NCI-H524 (cell line): ENCODE results near the gene KIR3DL2.
"Not testable (repeated sequence)": the region's sequence is repeated elsewhere in the genome, so short reads cannot be mapped to it uniquely, and the experiment has no call there.

Experiments
- DNase-seq, 2 experiments: peaks; one replicate each; lab custom pipeline; 2025; lab: John Stamatoyannopoulos, UW

Gene KIR3DL2

GRCh38 chr19:54850061-54850640 is at the start of gene KIR3DL2:
KIR3DL2 (plus strand) TSS chr19:54850443; CDS start chr19:54850476, 33 bp downstream.
- DNase-seq, result not testable (repeated sequence)

DNA sequence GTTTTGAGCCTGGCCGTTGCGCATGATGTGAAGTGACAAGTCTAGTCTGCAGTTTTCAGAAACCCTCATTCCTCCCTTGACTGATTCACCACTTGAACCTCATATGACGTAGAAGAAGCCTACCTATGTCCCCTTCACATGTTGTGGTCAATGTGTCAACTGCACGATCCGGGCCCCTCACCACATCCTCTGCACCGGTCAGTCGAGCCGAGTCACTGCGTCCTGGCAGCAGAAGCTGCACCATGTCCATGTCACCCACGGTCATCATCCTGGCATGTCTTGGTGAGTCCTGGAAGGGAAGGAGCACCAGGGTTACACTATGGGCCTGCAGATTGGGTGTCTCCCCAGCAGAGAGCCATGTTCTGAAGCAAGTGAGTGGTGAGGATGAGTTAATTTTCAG is 46.8 kb upstream of the KIR3DL2 start, which contains the start of gene KIR2DL4:
Gene KIR2DL4 (plus strand): TSS at position 201 of the 400 bp plus-strand sequence. CDS start 42 bp downstream, at position 243.
- no peak for DNase-seq

GRCh38 chr19:54804101-54804500 is 46.1 kb upstream of the KIR3DL2 start:
- DNase-seq, result no peak

GRCh38 chr19:54804571-54804970 is 45.7 kb upstream of the KIR3DL2 start:
- DNase-seq, result no peak

GRCh38 chr19:54805665-54806515 is 44.4 kb upstream of the KIR3DL2 start:
- no peak for DNase-seq

DNA sequence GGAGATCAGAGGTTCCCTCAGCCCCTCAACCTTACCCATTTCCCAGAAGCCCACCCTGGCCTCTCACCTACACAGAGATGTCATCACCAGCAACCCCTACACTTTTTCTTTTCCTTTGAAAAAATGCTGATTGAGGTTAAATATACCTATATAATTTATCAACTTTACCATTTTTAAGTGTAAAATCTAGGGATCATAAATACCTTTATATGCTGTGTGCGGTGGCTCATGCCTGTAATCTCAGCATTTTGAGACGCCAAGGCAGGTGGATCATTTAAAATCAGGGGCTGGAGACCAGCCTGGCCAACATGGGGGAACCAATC is 43.8 kb upstream of the KIR3DL2 start:
- DNase-seq, result no peak

GRCh38 chr19:54814571-54814970 is 35.7 kb upstream of the KIR3DL2 start:
- not testable (repeated sequence) for DNase-seq

DNA sequence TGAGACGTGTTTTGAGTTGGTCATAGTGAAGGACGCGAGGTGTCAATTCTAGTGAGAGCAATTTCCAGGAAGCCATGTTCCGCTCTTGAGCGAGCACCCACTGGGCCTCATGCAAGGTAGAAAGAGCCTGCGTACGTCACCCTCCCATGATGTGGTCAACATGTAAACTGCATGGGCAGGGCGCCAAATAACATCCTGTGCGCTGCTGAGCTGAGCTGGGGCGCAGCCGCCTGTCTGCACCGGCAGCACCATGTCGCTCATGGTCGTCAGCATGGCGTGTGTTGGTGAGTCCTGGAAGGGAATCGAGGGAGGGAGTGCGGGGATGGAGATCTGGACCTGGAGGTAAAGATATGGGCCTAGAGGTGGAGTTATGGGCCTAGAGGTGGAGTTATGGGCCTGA is 34.0 kb upstream of the KIR3DL2 start, which contains the start of gene KIR3DL1:
Gene KIR3DL1 (plus strand): TSS at position 218 of the 400 bp plus-strand sequence.
- DNase-seq, result not testable (repeated sequence)

GRCh38 chr19:54817670-54818536 is 32.3 kb upstream of the KIR3DL2 start:
- DNase-seq, result no peak

DNA sequence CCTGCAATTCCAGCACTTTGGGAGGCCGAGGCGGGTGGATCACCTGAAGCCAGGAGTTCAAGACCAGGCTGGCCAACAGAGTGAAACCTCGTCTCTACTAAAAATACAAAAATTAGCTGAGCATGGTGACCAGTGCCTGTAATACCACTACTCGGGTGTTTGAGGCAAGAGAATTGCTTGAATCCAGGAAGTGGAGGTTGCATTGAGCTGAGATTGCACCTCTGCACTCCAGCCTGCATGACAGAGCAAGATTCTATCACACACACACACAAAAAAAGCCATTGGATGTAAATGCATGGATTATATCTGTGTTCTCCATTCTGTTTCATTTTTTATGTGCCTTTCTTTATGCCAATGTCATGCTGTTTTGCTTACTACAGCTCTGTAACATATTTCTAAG is 25.8 kb upstream of the KIR3DL2 start:
- DNase-seq, result not testable (repeated sequence)

GRCh38 chr19:54825326-54825725 is 24.9 kb upstream of the KIR3DL2 start:
- DNase-seq, result not testable (repeated sequence)

DNA sequence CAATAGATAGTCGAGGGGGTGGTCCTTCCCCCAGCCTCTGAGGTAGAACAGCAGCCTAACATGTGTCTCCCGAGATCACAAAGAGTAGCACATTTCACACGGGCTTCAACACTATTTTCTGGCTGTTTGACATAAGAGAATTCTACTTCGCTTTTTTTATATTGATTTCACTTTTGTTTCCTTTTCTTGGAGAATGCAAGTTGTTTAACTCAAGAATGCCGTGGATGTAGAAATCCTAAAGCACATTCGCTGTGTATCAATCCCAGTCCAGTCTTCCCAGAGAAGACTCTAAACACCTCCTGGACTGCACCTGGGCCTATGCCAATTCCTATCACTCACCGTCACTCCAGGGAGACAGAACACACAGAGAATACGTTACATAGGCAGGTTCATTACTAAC is 22.2 kb upstream of the KIR3DL2 start:
- DNase-seq, result not testable (repeated sequence)

DNA sequence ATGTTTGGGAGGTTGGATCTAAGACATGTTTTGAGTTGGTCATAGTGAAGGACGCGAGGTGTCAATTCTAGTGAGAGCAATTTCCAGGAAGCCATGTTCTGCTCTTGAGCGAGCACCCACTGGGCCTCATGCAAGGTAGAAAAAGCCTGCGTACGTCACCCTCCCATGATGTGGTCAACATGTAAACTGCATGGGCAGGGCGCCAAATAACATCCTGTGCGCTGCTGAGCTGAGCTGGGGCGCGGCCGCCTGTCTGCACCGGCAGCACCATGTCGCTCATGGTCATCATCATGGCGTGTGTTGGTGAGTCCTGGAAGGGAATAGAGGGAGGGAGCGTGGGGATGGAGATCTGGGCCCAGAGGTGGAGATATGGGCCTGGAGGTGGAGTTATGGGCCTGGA is 17.7 kb upstream of the KIR3DL2 start, which contains the start of gene KIR2DS4:
Gene KIR2DS4 (plus strand): TSS at position 181 of the 400 bp plus-strand sequence.
- not testable (repeated sequence) for DNase-seq

DNA sequence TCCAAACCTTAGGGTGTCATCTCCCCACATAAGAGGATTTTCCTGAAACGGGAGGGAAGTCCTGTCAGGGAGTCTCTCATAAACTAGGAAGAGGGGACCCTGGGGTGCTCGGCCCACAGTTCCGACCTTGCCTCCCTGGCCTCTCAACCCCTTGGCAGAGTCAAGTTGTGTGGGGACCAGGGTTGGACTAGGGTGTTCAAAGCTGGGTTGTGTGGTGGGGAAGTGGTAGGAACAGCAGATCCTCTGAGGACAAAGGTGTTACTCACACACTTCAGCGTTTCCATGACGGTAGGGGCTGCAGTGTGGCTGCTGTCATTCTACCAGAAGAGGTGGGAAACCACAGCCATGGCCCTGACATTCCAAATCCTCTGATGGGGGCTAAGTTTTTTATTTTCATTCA is 15.1 kb upstream of the KIR3DL2 start:
- not testable (repeated sequence) for DNase-seq

- not testable (repeated sequence) for DNase-seq
Measured at GRCh38 chr19:54837522-54837921, 12.7 kb upstream of the KIR3DL2 start.

DNA sequence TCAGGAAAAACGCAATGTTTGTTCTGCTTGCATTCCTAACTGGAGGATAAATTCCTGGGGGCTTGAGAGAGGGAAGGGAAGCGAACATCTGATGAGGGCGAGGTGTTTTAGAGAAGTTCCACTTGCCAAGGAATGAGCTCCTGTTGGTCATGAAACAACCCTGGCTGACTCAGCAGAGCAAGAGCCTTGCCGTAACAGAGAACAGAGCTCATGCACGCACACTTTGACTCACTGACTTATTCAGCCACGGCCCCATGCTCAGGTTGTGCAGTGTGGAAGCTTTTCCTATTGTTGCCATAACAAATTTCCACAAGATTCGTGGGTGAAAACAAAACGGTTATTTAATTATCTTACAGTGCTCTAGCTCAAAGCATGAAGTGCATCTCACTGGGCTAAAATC is 7.1 kb upstream of the KIR3DL2 start:
- not testable (repeated sequence) for DNase-seq

- DNase-seq, result no peak
Measured at GRCh38 chr19:54850930-54851329, 687 bp downstream of the KIR3DL2 start.

- no peak for DNase-seq
Measured at GRCh38 chr19:54851353-54851752, 1.1 kb downstream of the KIR3DL2 start.

DNA sequence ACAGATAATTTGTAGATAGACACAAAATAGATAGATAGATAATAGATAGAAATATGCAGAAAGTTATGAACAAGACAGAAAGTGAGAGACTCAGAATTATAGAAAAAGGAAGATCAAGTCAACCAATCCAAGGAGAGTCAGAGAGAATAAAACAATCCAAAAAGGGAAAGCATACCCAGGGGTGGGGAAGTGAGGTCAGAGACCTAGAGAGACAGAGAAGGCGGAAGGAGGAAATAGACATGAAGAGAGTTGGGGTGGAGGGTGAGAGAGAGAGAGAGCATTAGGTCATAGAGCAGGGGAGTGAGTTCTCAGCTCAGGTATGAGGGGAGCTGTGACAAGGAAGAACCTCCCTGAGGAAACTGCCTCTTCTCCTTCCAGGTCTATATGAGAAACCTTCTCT is 5.0 kb downstream of the KIR3DL2 start:
- not testable (repeated sequence) for DNase-seq

DNA sequence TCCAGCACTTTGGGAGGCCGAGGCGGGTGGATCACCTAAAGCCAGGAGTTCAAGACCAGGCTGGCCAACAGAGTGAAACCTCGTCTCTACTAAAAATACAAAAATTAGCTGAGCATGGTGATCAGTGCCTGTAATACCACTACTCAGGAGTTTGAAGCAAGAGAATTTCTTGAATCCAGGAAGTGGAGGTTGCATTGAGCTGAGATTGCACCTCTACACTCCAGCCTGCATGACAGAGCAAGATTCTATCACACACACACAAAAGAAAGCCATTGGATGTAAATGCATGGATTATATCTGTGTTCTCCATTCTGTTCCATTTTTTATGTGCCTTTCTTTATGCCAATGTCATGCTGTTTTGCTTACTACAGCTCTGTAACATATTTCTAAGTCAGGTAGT is 8.2 kb downstream of the KIR3DL2 start:
- not testable (repeated sequence) for DNase-seq

DNA sequence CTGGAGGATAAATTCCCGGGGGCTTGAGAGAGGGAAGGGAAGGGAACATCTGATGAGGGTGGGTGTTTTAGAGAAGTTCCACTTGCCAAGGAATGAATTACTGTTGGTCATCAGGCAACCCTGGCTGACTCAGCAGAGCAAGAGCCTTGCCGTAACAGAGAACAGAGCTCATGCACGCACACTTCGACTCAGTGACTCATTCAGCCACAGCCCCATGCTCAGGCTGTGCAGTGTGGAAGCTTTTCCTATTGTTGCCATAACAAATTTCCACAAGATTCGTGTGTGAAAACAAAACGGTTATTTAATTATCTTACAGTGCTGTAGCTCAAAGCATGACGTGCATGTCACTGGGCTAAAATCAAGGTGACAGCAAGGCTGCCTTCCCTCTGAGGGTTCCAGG is 9.2 kb downstream of the KIR3DL2 start:
- DNase-seq, result not testable (repeated sequence)

- not testable (repeated sequence) for DNase-seq
Measured at GRCh38 chr19:54863459-54863858, 13.2 kb downstream of the KIR3DL2 start.
